ENCODE results near the gene HPRT1.

Gene HPRT1

GRCh38 chrX:134484039-134484438 is 24.1 kb downstream of the HPRT1 start:
- H3K4me1 Mint-ChIP-seq (ENCODE audit: low read depth in 2 of 2) = no peaks in the 10 kb centered on the region
- no peak for ATAC-seq (replicated peaks)
- H3K9me3 Mint-ChIP-seq = no peaks in the 10 kb centered on the region
- H3K27me3 Mint-ChIP-seq = no peaks in the 10 kb centered on the region
- H3K4me3 Mint-ChIP-seq = no peak overlapping the region
- H3K36me3 Mint-ChIP-seq (ENCODE audit: insufficient read depth) = peaks cover 4% of the 10 kb centered on the region
- DNase-seq = no peak
- H3K27ac Mint-ChIP-seq = no peak overlapping the region

GRCh38 chrX:134501941-134502340 is 42.0 kb downstream of the HPRT1 start:
- no peak for ATAC-seq (replicated peaks)
- no peak for DNase-seq
- H3K9me3 Mint-ChIP-seq = no peaks in the 10 kb centered on the region
- no peak overlapping the region for H3K4me3 Mint-ChIP-seq
- no peaks in the 10 kb centered on the region for H3K27me3 Mint-ChIP-seq
- no peaks in the 10 kb centered on the region for H3K4me1 Mint-ChIP-seq (ENCODE audit: low read depth in 2 of 2)
- no peak overlapping the region for H3K27ac Mint-ChIP-seq
- peaks cover 9% of the 10 kb centered on the region for H3K36me3 Mint-ChIP-seq (ENCODE audit: insufficient read depth)

GRCh38 chrX:134502686-134503085 is 42.7 kb downstream of the HPRT1 start:
- Mint-ChIP-seq H3K27me3 (no peaks in the 10 kb centered on the region), H3K4me1 (ENCODE audit: low read depth in 2 of 2) (no peaks in the 10 kb centered on the region), H3K36me3 (ENCODE audit: insufficient read depth) (peaks cover 3% of the 10 kb centered on the region), H3K9me3 (no peaks in the 10 kb centered on the region), H3K4me3 (no peak overlapping the region), H3K27ac (no peak overlapping the region)
- DNase-seq (no peak), ATAC-seq (replicated peaks) (no peak)

GRCh38 chrX:134512566-134512965 is 52.6 kb downstream of the HPRT1 start:
- H3K4me1 Mint-ChIP-seq (ENCODE audit: low read depth in 2 of 2) = no peaks in the 10 kb centered on the region
- no peak overlapping the region for H3K27ac Mint-ChIP-seq
- H3K4me3 Mint-ChIP-seq = no peak overlapping the region
- no peaks in the 10 kb centered on the region for H3K27me3 Mint-ChIP-seq
- ATAC-seq (replicated peaks) = no peak
- no peaks in the 10 kb centered on the region for H3K36me3 Mint-ChIP-seq (ENCODE audit: insufficient read depth)
- no peaks in the 10 kb centered on the region for H3K9me3 Mint-ChIP-seq
- no peak for DNase-seq

GRCh38 chrX:134513091-134513490 is 53.1 kb downstream of the HPRT1 start:
- ATAC-seq (replicated peaks) (no peak), DNase-seq (no peak)
- no peaks in the 10 kb centered on the region for H3K27me3 Mint-ChIP-seq
- no peak overlapping the region for H3K27ac Mint-ChIP-seq
- H3K4me3 Mint-ChIP-seq = no peak overlapping the region
- no peaks in the 10 kb centered on the region for H3K36me3 Mint-ChIP-seq (ENCODE audit: insufficient read depth)
- H3K4me1 Mint-ChIP-seq (ENCODE audit: low read depth in 2 of 2) = no peaks in the 10 kb centered on the region
- no peaks in the 10 kb centered on the region for H3K9me3 Mint-ChIP-seq

GRCh38 chrX:134520860-134521390 is 61.0 kb downstream of the HPRT1 start:
- H3K9me3 Mint-ChIP-seq = no peaks in the 10 kb centered on the region
- H3K36me3 Mint-ChIP-seq (ENCODE audit: insufficient read depth) = no peaks in the 10 kb centered on the region
- peak; percentile 24 for ATAC-seq (replicated peaks)
- DNase-seq = no peak
- peaks cover 0 to 4% of the 10 kb centered on the region in 2 donors for H3K4me1 Mint-ChIP-seq (ENCODE audit: low read depth in 2 of 2)
- H3K27ac Mint-ChIP-seq = no peak overlapping the region
- no peak overlapping the region for H3K4me3 Mint-ChIP-seq
- no peaks in the 10 kb centered on the region for H3K27me3 Mint-ChIP-seq

GRCh38 chrX:134524181-134524580 is 64.2 kb downstream of the HPRT1 start:
- Mint-ChIP-seq H3K36me3 (ENCODE audit: insufficient read depth) (peaks cover 3% of the 10 kb centered on the region), H3K4me3 (no peak overlapping the region), H3K27me3 (no peaks in the 10 kb centered on the region), H3K9me3 (no peaks in the 10 kb centered on the region), H3K27ac (no peak overlapping the region), H3K4me1 (ENCODE audit: low read depth in 2 of 2) (peaks cover 0 to 4% of the 10 kb centered on the region in 2 donors)
- no peak for DNase-seq
- ATAC-seq (replicated peaks) = no peak

- no peak for DNase-seq
- H3K27me3 Mint-ChIP-seq = no peaks in the 10 kb centered on the region
- no peaks in the 10 kb centered on the region for H3K9me3 Mint-ChIP-seq
- H3K4me1 Mint-ChIP-seq (ENCODE audit: low read depth in 2 of 2) = peaks cover 0 to 4% of the 10 kb centered on the region in 2 donors
- H3K4me3 Mint-ChIP-seq = no peak overlapping the region
- no peak overlapping the region for H3K27ac Mint-ChIP-seq
- no peak for ATAC-seq (replicated peaks)
- peaks cover 3% of the 10 kb centered on the region for H3K36me3 Mint-ChIP-seq (ENCODE audit: insufficient read depth)
These were observed 65.3 kb downstream of the HPRT1 start for GRCh38 chrX:134525086-134525792.

- ATAC-seq (replicated peaks) (no peak), DNase-seq (no peak)
- no peak overlapping the region for H3K4me3 Mint-ChIP-seq
- no peaks in the 10 kb centered on the region for H3K27me3 Mint-ChIP-seq
- peaks cover 3% of the 10 kb centered on the region for H3K36me3 Mint-ChIP-seq (ENCODE audit: insufficient read depth)
- H3K9me3 Mint-ChIP-seq = no peaks in the 10 kb centered on the region
- H3K4me1 Mint-ChIP-seq (ENCODE audit: low read depth in 2 of 2) = peaks cover 0 to 4% of the 10 kb centered on the region in 2 donors
- no peak overlapping the region for H3K27ac Mint-ChIP-seq
These were observed 66.4 kb downstream of the HPRT1 start for GRCh38 chrX:134526399-134526798.

GRCh38 chrX:134528960-134529359 is 69.0 kb downstream of the HPRT1 start:
- Mint-ChIP-seq H3K27me3 (no peaks in the 10 kb centered on the region), H3K36me3 (ENCODE audit: insufficient read depth) (peaks cover 3% of the 10 kb centered on the region), H3K9me3 (no peaks in the 10 kb centered on the region), H3K27ac (no peak overlapping the region), H3K4me3 (no peak overlapping the region), H3K4me1 (ENCODE audit: low read depth in 2 of 2) (no peaks in the 10 kb centered on the region)
- no peak for DNase-seq
- ATAC-seq (replicated peaks) = no peak

- H3K4me1 Mint-ChIP-seq (ENCODE audit: low read depth in 2 of 2) = no peaks in the 10 kb centered on the region
- no peaks in the 10 kb centered on the region for H3K27me3 Mint-ChIP-seq
- no peak for ATAC-seq (replicated peaks)
- peaks cover 3% of the 10 kb centered on the region for H3K36me3 Mint-ChIP-seq (ENCODE audit: insufficient read depth)
- H3K27ac Mint-ChIP-seq = no peak overlapping the region
- no peak for DNase-seq
- H3K9me3 Mint-ChIP-seq = no peaks in the 10 kb centered on the region
- no peak overlapping the region for H3K4me3 Mint-ChIP-seq
These were observed 69.5 kb downstream of the HPRT1 start for GRCh38 chrX:134529481-134529880.

- ATAC-seq (replicated peaks) (no peak), DNase-seq (no peak)
- H3K36me3 Mint-ChIP-seq (ENCODE audit: insufficient read depth) = peaks cover 3% of the 10 kb centered on the region
- H3K27ac Mint-ChIP-seq = no peak overlapping the region
- no peaks in the 10 kb centered on the region for H3K4me1 Mint-ChIP-seq (ENCODE audit: low read depth in 2 of 2)
- H3K27me3 Mint-ChIP-seq = no peaks in the 10 kb centered on the region
- no peaks in the 10 kb centered on the region for H3K9me3 Mint-ChIP-seq
- H3K4me3 Mint-ChIP-seq = no peak overlapping the region
These were observed 70.9 kb downstream of the HPRT1 start for GRCh38 chrX:134530845-134531244.

GRCh38 chrX:134533352-134533751 is 73.4 kb downstream of the HPRT1 start:
- no peak for DNase-seq
- Mint-ChIP-seq H3K27me3 (no peaks in the 10 kb centered on the region), H3K4me3 (no peak overlapping the region), H3K36me3 (ENCODE audit: insufficient read depth) (no peaks in the 10 kb centered on the region), H3K9me3 (no peaks in the 10 kb centered on the region), H3K4me1 (ENCODE audit: low read depth in 2 of 2) (no peaks in the 10 kb centered on the region), H3K27ac (no peak overlapping the region)
- ATAC-seq (replicated peaks) = no peak

- Mint-ChIP-seq H3K27me3 (no peaks in the 10 kb centered on the region), H3K4me1 (ENCODE audit: low read depth in 2 of 2) (no peaks in the 10 kb centered on the region), H3K36me3 (ENCODE audit: insufficient read depth) (no peaks in the 10 kb centered on the region), H3K4me3 (no peak overlapping the region), H3K27ac (no peak overlapping the region), H3K9me3 (no peaks in the 10 kb centered on the region)
- DNase-seq = no peak
- no peak for ATAC-seq (replicated peaks)
These were observed 74.0 kb downstream of the HPRT1 start for GRCh38 chrX:134533952-134534351.
